NT2/D1 (cell line): Measurements from ENCODE around the gene NPHS1.

Source experiments
- YY1 ChIP-seq: IDR thresholded peaks from 2 replicates; pipeline ENCODE4 v1.6.1; 2011; ENCODE audit not compliant: insufficient read length, insufficient read depth
- ZNF274 ChIP-seq: IDR thresholded peaks from 2 replicates; pipeline ENCODE4 v1.6.1; 2011; ENCODE audit warnings: mild to moderate bottlenecking, low read depth, low read length

DNA sequence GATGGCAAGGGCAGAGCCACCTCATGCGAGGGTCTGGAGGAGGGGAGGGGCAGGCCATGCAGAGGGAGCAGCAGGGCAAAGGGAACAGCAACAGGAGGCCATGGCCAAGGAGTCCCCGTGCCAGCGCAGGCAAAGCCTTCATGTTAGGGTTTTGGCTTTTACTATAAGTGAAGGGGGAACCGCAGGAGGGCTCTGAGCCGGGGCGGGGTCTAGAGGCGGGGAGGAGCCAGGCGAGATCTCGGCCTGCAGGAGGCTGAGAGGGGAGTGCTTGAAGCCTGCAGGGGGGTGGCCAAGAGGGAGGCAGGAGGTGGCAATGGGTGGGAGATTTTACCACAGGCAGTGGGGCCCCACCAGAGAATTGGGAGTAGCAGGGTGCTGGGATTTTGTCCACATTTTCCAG is 70.7 kb downstream of the NPHS1 start:
- TF ChIP-seq ZNF274 (no peak), YY1 (no peak)
